ENCODE measurements around the gene FGB. TPM values are rescaled to one million over a fixed set of nuclear protein-coding genes. Genes with fewer than 3 reads are reported as not detected.

Gene FGB
- total RNA-seq, 4 donors from 2014 or later: 40.9 TPM; not detected in 3

DNA sequence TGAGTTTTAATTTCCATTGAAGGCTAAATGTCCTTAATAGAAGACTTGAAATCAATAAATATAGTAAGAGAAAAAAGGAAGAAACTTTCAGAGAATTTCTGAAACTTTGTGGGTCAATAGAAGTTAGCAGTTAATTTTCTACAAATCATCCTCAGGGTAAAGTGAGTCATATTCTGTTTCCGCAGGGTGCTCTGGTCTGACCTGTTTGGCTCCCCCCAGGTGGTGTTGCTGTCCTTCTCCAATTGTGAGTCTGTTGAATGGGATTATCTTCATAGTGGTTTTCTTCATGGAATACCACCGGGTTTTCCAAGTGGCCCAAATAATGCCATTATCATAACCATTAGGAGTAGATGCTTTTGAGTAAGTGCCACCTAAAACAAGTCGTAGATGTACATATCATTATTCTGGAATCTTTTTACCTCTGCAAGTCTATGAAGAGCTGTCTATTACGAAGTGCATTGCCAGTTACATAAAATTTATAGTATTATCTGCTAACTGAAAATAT, 41.9 kb downstream of the FGB start:
- DNase-seq (ENCODE audit: low spot score in 2 of 2): no peak
- Histone ChIP-seq H3K9me3 (no peaks in the 10 kb centered on the region), H3K27me3 (peaks cover 6% of the 10 kb centered on the region), H3K4me1 (no peaks in the 10 kb centered on the region), H3K36me3 (no peaks in the 10 kb centered on the region), H3K27ac (no peak overlapping the region), H3K4me3 (no peak overlapping the region)
- 82% methylated on average over 4 of the region's 4 CpGs for WGBS
- TF ChIP-seq POLR2A (IDR thresholded peaks at IDR 0.05) (no peak), EP300 (IDR thresholded peaks at IDR 0.05) (no peak), POLR2AphosphoS5 (IDR thresholded peaks at IDR 0.05) (no peak)
- TF ChIP-seq, protein P1, sequence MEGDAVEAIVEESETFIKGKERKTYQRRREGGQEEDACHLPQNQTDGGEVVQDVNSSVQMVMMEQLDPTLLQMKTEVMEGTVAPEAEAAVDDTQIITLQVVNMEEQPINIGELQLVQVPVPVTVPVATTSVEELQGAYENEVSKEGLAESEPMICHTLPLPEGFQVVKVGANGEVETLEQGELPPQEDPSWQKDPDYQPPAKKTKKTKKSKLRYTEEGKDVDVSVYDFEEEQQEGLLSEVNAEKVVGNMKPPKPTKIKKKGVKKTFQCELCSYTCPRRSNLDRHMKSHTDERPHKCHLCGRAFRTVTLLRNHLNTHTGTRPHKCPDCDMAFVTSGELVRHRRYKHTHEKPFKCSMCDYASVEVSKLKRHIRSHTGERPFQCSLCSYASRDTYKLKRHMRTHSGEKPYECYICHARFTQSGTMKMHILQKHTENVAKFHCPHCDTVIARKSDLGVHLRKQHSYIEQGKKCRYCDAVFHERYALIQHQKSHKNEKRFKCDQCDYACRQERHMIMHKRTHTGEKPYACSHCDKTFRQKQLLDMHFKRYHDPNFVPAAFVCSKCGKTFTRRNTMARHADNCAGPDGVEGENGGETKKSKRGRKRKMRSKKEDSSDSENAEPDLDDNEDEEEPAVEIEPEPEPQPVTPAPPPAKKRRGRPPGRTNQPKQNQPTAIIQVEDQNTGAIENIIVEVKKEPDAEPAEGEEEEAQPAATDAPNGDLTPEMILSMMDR (IDR thresholded peaks at IDR 0.05): no peak

DNA sequence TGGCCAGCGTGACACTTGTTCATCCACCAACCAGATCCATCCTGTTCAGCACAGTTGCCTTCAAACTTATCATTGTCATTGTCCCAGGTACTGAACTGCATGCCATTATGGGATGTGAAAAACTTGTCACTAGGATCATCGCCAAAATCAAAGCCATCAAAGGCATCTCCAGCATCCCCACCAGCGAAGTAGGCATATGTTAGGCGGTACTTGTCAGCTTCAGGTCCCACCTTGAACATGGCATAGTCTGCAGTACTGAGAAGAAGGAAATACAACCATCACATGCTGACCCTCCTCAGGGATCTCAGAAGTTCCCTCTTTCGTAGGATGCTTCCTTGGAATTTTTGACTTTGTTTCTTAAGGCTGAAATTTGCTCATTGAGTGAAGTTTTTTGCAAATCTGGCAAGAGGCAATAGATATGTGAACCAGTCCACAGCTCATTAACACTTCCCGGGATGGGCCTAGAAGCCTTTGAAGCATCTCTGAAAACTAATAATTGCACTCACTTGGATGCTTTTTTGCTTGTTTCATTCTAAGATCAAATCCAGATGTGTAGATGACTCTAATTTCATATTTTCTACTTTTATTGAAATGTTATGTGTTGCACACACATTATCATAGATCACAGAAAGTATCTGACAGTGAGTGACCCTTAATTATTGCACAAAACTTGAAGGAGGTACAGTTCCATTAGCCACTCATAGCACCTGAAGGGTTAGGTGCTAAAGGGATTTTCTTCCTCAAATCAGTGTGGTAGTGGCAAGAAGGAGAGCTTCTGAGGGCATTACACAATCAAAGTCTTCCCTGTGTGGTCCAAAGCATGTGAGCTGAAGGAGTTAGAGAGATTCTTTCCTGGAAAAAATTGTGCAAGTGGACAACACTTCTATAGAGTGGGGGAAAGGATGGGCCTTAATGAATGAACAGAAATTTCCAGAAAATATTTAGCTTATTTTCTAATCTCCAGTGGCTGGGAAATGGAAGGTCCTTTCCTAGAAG, 44.2 kb downstream of the FGB start:
- H3K27me3 ChIP-seq: peaks cover 6% of the 10 kb centered on the region

DNA sequence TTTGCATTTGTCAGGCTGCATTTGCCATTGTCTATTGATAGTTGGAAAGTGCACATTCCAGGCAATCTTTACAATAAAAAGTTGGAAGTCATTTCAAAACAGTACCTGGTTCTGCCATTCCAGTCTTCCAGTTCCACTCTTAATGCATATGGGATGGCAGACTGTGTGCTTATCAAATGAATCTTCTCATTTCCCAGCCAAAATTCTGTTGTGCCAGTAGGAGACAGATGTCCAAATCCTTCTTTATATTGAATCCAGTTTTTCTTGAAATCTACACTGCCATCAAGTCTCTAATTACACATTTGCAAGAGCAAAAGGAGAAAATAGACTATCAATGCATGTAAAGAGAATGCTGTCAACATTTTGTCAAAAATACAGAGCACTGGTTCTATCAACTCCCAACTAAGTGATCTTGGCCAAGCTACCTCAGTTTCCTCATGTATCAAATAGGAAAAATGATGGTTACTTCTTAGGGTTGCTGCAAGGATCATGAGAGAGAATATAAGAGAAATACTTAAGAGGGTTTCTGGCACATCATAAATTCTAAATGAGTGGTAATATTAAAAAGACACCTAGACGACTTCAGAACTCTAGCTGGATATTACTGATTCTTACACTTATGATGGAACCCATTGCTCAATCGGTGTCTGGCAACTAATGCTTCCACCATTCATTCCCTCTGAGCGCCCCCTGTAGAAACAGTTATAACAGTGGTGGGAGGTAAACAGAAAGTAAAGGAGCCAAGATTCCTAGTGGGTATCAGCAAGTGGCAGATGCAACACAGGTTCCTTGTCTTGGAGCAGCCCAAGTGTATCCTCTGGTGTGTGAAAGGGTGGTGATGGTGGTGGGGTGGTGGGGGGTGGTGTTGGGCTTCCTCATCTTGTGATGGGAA, 45.8 kb downstream of the FGB start:
- no peak overlapping the region for H3K27ac ChIP-seq

More for the DNA sequence above, 44.2 kb downstream of the FGB start:
- DNase-seq (ENCODE audit: low spot score in 2 of 2): no peak
- no peaks in the 10 kb centered on the region for H3K4me1 ChIP-seq
- TF ChIP-seq POLR2A (IDR thresholded peaks at IDR 0.05) (no peak), POLR2AphosphoS5 (IDR thresholded peaks at IDR 0.05) (no peak), EP300 (IDR thresholded peaks at IDR 0.05) (no peak)
- TF ChIP-seq, protein P1 (IDR thresholded peaks at IDR 0.05): no peak
- H3K36me3 ChIP-seq: no peaks in the 10 kb centered on the region
- no peaks in the 10 kb centered on the region for H3K9me3 ChIP-seq
- 86% methylated on average over 6 of the region's 6 CpGs for WGBS
- H3K4me3 ChIP-seq: no peak overlapping the region
- no peak overlapping the region for H3K27ac ChIP-seq

DNA sequence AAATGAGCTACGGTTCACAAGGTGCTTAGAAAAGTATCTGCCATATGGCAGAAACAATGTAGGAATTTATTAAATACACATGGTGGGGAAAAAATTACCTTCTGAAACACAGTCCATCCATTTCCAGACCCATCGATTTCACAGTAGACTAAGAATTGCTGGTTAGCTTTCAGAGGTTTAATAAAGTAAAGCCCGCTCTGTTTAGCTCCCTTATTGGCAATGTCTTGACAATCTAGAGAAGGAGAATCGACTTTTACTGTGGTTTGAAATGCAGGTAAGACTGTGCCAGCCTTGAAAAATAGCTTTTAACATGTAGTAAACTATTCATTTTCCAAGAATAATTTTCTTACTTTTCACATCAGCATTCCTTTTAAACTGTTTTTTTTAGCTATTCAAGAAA, 46.7 kb downstream of the FGB start:
- Histone ChIP-seq H3K4me1 (no peaks in the 10 kb centered on the region), H3K27me3 (peaks cover 6% of the 10 kb centered on the region), H3K36me3 (no peaks in the 10 kb centered on the region), H3K27ac (no peak overlapping the region), H3K4me3 (no peak overlapping the region), H3K9me3 (no peaks in the 10 kb centered on the region)
- WGBS: 78% methylated on average over 4 of the region's 4 CpGs
- TF ChIP-seq POLR2AphosphoS5 (IDR thresholded peaks at IDR 0.05) (no peak), POLR2A (IDR thresholded peaks at IDR 0.05) (no peak), EP300 (IDR thresholded peaks at IDR 0.05) (no peak)
- TF ChIP-seq, protein P1 (IDR thresholded peaks at IDR 0.05): no peak
- DNase-seq (ENCODE audit: low spot score in 2 of 2): no peak

More for the DNA sequence above, 45.8 kb downstream of the FGB start:
- TF ChIP-seq, protein P1 (IDR thresholded peaks at IDR 0.05): no peak
- TF ChIP-seq POLR2A (IDR thresholded peaks at IDR 0.05) (no peak), EP300 (IDR thresholded peaks at IDR 0.05) (no peak), POLR2AphosphoS5 (IDR thresholded peaks at IDR 0.05) (no peak)
- H3K9me3 ChIP-seq: no peaks in the 10 kb centered on the region
- no peaks in the 10 kb centered on the region for H3K36me3 ChIP-seq
- no peak for DNase-seq (ENCODE audit: low spot score in 2 of 2)
- H3K4me1 ChIP-seq: no peaks in the 10 kb centered on the region
- no peak overlapping the region for H3K4me3 ChIP-seq
- WGBS: 81% methylated on average over 3 of the region's 3 CpGs
- H3K27me3 ChIP-seq: peaks cover 6% of the 10 kb centered on the region
